C4-2B (cell line): ENCODE data around the gene CLEC12A.

Experiments used
- CTCF ChIP-seq: fragments of 450-650 bp; conservative IDR thresholded peaks from 2 replicates; pipeline ENCODE4 v1.5.1; 2017; ENCODE audit warnings: mild to moderate bottlenecking
- ZFX ChIP-seq: fragments of 450-650 bp; IDR thresholded peaks from 2 replicates; pipeline ENCODE4 v1.6.1; 2017

GRCh38 chr12:9999016-9999415 lies 27.8 kb downstream of the CLEC12A start, which contains the start of gene CLEC1B:
- TF ChIP-seq ZFX (no peak), CTCF (no peak)
